ENCODE data around the gene THEM4.
A peak's percentile ranks its signal among the peaks of the same experiment; 100 is the strongest.
"Not testable (repeated sequence)": the region's sequence is repeated elsewhere in the genome, so short reads cannot be mapped to it uniquely, and the experiment has no call there.

Gene THEM4

DNA sequence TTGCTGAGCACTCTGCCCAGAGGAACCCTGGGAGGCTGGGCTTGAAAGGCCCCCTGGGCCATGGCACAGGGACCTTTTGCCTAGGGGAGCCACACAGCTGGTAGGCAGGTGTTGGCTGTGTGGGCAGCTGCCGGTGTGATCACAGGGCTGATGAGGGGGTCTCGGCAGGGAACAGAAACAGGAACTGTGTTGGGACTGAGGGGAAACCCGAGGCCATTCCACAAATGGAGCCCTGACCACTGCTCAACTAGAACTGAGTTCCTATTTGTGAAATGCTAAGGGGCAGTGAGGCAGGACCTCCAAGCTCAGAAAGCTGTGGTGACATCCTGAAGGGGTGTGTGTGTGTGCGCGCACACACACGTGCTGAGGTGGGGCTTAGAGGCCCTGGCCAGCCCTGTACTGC, 49.4 kb downstream of the THEM4 start:
- DNase-seq (ENCODE audit: low read depth in 2 of 2): no peak

DNA sequence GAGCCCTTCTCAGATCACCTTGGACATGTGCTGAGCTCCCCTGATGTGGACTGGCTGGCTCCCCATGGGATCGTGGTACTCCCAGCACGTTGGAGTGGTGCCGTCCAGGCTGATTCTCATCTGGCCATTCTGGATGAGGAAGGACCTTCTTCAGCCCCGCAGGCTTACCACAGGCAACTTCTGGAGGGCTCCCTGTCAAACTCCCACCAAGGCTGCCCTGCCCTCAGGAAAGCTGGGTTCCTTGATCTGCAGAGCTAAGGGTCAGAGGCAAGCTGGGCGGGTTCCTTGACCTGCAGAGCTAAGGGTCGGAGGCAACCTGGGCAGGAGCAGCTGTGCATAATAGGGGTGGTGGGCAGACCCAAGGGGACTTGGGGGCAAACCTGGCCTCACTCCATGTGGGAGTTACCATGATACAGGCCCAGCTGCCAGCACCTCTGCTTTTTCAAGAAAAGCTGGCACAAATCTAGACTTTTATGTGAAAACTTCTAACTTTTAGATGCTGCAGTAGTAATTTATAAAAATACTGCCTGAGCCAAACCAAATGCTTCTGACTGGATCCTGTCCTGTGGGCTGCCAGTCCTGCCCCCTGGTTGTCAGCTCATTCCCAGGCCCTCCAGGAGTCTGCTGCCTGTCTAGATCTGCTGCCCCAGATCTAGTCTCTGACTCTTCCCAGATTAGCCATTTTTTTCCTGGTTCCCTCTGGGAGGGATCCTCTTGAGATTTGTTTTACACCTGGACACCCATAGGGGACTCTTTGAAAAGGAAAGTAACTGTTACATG, 50.2 kb downstream of the THEM4 start:
- no peak for DNase-seq (ENCODE audit: low read depth in 2 of 2)

DNA sequence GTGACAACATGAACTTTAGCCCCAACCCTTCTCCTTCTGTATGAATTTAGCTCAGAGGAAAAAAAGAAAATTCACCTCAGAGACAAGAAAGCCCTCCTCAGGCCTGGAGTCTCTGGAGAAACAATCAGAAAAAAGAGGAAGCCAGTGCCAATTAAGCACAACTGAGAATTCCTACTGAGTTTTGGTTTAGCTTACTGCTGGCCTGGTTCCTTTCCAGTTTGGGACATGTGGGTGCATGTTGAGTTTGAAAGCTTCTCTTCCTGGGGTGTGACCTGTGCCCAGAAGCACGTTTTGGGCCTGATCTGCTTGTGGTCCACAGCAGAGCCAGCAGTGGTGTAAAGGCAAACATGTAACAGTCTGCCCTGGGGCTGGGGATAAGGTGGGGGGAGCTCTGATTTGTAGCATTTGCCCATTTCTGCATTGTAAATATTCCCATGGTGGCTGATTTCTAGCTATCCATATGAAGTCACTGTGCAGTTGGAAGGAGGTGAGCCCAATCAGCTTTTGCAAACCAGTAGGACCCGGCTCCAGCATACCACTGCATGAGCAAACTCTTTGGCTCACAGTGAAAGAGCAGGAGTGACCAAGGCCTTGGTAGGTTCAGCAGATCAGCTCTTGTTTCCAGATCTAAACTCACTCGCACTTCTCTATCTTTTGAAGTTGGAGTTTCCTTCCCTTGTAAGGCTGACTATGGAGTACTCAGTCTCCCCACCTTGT, 51.1 kb downstream of the THEM4 start:
- DNase-seq (ENCODE audit: low read depth in 2 of 2): no peak

DNA sequence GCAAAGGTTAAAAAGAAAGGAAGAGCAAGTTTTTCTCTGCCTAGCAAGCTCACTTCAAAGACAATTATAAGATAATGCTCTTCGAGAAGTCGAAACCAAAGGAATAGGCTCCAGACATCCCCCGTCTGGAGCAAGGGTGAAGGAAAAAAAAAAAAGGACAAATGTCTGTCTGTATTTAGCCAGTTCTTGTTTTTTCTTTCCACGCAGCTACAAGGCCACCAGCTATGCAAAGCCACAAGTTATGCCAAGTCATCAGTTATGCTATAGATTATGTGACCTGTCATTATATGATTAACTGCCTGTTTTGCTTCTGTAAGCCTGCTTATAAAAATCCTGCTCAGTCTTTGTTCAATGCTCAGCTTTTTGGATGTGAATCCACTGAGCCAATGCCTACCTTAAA, 53.4 kb downstream of the THEM4 start:
- no peak for DNase-seq (ENCODE audit: low read depth in 2 of 2)

DNA sequence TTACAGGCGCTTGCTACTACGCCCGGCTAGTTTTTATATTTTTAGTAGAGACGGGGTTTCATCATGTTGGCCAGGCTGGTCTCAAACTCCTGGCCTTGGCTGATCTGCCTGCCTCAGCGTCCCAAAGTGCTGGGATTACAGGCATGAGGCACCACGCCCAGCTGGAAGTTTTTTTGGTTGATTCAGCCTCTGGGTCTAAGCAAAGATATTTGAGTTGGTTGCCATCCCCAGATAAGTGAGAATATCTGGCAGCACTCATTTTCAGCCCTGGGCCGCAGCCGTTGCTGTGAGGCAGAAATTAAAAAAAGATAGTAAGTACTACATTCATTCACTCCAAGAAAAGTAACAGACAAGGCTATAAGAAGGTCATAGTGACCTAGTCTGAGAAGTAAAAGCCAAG, 53.8 kb downstream of the THEM4 start:
- DNase-seq (ENCODE audit: low read depth in 2 of 2): not testable (repeated sequence)

DNA sequence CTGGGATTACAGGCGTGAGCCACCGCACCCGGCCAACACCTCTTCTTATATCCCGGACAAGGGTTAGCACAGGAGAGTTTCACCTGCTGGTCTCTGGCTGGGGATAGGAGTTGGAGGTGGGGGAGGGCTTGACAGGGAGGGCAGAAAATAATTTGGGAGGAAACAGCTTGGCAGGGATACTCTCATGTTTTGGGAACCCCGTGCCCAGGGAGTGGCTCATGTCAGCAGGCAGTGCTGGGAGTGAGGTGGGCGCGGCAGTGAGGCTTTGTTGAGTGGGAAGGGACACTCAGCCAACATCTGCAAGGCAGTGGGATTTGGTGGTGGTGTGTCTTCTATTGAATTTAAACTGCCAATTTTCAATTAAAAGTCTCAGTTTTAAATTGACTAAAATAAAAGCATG, 54.7 kb downstream of the THEM4 start:
- DNase-seq (ENCODE audit: low read depth in 2 of 2): no peak

DNA sequence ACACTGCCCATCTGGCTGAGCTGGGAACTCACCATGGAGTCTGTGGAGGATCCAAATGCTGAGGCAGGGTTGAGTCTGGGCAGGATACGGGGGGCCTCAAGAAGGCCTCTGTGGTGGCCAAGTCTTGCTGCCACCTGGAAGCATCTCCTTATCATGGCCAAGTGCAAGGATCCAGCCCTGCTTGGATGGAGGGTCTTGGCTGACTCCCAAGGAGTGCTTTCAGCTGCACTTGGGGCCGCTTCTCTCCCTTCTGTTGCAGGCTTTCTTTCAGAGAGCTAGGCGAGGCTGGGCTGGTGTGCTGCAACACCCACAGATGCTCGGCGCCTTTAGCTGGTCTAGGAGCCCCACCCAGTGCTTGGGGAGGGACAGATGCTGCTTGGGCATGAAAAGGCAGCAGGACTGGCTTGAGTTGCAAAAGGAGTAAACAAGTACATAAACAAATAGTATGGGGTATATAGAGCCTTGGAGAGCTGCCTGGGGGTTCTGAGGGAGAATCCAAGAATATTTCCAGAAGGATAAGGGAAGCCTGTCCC, 55.8 kb downstream of the THEM4 start, which contains the start of gene THEM5:
Gene THEM5 (minus strand): TSS at position 302 of the 533 bp plus-strand sequence. CDS start 147 bp downstream, at position 155.
- DNase-seq (ENCODE audit: low read depth in 2 of 2): no peak

DNA sequence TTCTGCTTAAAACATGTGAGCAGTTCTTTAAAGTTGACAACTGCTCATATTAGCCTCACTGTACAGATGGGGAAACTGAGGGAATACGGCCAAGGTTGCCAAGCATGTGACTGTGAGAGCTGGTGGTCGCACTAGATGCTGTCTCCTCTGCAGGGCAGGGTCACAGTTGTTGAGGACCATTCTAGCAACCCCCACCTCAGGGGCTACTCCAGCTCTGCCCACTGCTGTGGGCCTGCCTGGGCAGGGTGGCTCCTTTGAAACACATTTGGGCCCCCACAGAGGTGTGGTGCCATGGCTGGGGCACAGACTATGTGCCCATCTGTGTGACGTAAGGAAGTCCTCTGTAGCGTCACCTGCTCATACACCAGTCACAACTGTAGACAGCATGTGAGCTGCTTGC, 56.6 kb downstream of the THEM4 start:
- no peak for DNase-seq (ENCODE audit: low read depth in 2 of 2)

DNA sequence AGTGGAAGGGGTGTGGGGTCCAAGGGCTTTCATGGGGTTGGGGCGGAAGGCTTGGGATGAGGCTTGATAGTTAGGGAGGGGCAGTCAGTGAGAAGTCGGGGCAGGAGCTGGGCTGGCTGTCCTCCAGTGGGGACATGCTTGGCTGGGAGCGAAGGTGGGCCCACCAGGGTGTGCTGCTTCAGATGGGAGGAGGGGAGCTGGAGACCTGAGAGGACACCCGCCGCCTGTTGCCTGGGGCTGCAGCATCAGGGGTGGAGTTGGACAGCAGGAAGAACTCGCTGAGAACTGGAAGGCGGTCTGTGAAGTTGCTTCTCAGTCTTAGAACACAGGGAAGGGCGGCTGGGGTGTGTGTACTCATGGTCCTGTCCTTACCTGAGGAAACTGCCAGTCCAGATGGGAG, 57.4 kb downstream of the THEM4 start:
- no peak for DNase-seq (ENCODE audit: low read depth in 2 of 2)

DNA sequence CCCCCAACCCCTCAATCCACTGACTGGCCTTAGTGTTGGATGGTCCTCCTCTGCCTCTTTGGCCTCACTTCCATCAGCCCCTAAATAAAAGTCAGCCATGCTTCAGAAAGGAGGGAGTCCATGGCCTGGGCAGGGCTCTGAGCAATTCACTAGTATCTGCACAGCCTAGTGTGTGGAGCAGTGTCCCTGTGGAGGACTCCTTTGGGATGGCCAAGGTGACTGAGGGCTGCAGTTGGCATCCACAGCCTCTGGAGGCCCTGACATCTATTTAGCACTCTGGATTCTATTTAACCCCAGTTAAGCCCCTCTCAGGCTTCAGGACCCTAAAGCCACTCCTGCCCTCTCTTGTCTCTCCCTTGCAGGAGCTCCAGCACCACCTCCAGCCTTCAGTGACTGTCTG, 59.4 kb downstream of the THEM4 start:
- no peak for DNase-seq (ENCODE audit: low read depth in 2 of 2)

DNA sequence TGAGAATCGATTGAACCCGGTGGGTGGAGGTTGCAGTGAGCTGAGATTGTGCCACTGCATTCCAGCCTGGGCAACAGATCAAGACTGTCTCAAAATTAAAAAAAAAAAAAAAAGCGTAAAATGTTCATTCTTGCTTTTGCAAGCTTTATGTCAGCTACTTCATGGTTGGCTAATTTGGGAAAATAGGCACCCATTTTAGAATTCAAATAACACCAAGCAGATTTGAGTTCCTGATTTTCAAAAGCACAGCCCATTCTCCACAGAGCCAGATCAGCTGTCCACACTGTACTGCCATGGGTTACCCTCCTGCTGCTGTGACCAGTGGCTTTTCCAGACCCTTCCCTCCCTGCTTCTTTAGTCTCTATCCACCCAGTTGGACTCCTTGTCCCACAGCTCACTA, 60.2 kb downstream of the THEM4 start:
- no peak for DNase-seq (ENCODE audit: low read depth in 2 of 2)

DNA sequence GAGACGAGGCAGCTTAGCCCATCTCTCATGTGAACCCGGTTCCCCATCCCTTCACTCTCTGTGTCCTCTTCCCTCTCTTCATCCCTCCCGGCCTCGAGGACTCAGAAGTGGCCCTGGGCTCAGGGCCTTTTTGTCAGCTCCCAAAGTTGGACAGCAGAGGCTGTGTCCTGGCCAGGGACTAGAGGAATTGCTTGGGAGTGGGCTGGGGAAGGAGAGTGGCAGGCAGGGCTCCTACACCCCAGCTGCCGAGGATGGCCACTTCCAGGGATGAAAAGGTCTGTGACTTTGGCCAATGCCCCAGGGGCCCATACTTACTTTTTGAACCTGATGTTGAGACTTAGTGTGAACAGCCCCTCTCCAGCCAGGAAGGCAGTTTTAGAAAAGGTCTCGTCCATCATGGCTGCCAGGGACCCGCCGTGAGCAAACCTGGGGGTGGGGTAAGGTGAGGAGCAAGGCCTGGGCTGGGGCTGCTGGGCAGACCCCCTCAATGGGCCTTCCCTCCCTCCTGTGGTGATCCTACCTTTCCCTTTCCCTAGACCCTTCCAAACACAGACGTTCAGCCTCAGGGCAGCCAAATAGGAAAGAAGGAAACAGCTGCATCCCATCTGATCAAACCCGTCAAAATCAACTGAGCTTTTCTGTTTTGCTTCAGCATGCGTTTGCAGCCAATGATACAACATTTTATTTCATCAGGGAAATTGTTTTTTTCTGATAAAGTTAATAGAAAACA, 61.3 kb downstream of the THEM4 start:
- DNase-seq (ENCODE audit: low read depth in 2 of 2): no peak

DNA sequence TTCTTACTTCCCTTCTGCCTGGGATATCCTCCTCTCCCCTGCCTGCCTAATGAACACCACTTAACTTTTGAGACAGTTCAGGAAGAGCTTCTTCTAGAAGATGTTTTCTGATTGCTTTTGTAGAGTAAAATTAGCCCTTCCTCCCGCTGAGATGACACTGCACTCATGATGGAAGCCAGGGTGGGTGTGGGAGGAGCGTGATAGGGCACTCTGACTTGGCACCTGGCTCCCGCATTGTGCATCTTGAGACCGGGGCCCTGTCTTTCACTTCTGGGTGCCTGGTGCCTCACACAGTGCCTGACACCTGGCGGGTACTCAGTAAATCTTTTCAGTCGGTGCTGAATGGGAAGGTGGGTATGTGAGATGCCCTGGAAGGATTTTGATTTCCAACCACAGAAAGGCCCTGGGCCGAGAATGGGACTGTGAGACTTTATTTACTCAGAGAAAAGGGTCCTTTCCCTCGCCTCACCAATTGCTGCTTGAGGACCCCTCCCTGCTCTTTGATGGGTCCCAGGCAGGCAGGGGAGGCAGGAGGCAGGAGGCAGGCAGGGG, 62.5 kb downstream of the THEM4 start:
- no peak for DNase-seq (ENCODE audit: low read depth in 2 of 2)

DNA sequence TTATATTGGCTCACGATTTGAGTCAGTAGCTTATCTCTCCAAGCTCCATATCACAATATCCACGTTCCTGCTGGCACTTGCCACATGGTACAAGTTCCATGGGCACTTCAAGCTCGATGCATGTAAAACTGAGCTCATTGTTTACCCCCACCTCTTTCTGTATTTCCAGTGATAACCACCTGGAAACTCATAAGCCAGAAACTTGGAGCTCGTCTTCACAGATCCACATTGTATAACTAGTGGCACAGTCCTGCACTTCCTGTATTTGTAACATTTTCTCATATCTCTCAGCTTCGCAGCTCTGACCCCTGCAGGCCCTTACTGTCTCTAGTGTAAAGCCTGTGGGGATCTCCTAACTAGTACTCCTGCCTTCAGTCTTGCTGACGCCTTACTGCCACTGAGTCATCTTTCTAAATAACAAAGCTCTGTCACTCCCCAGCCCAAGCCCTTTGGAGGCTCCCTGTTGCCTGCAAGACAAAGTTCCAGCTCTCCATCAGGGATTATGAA, 63.2 kb downstream of the THEM4 start:
- no peak for DNase-seq (ENCODE audit: low read depth in 2 of 2)

DNA sequence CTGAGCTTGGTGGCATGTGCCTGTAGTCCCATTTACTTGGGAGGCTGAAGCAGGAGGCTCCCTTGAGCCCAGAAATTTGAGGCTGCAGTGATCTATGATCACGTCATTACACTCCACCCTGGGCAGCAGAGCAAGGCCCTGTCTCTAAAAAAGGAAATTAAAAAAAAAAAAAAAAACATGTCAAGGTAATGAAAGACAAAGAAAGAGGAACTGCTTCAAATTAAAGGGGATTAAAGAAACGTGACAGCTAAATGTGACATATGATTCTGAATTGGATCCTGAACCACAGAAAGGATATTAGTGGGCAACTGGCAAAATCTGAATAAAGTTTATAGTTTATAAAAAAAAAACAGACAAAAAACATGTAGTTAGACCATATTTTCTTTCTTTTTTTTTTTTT, 65.9 kb downstream of the THEM4 start:
- no peak for DNase-seq (ENCODE audit: low read depth in 2 of 2)

DNA sequence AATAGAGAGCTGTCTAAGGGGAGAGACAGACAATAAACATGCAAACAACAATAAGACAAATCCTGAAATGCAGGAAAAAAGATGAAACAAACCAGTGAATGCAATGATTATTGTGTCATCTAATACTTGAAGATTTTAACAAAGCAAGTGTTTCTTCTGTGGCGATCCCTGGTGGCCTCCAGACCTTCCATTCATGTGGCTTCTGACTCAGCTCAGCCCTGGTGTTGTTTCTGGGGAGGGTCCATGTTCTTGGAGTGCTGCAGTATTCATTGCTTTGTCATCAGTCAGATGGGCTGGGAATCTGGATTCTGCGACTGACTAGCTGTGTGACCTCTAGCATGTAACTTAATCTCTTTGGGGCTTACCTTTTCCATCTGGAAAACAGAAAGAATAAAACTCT, 68.2 kb downstream of the THEM4 start:
- no peak for DNase-seq (ENCODE audit: low read depth in 2 of 2)

DNA sequence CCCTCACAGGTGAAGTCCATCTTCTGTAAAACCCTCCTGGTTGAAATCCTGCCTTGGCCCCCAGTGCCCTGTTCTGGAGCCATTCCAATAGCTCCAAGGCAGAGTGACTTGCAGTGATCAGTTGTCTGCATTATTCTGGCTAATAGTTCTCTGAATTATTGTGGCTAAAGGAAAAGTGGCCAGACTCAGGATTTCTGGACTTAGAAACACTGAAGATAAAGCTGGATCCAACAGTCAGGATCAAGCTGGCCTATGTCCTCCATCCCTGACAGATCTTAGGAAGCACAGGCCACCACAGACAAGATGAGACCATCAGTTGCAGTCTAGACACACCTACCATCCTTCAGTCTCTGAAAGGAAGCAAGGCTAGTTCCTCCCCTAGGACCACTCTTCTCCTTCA, 68.9 kb downstream of the THEM4 start:
- DNase-seq (ENCODE audit: low read depth in 2 of 2): no peak

DNA sequence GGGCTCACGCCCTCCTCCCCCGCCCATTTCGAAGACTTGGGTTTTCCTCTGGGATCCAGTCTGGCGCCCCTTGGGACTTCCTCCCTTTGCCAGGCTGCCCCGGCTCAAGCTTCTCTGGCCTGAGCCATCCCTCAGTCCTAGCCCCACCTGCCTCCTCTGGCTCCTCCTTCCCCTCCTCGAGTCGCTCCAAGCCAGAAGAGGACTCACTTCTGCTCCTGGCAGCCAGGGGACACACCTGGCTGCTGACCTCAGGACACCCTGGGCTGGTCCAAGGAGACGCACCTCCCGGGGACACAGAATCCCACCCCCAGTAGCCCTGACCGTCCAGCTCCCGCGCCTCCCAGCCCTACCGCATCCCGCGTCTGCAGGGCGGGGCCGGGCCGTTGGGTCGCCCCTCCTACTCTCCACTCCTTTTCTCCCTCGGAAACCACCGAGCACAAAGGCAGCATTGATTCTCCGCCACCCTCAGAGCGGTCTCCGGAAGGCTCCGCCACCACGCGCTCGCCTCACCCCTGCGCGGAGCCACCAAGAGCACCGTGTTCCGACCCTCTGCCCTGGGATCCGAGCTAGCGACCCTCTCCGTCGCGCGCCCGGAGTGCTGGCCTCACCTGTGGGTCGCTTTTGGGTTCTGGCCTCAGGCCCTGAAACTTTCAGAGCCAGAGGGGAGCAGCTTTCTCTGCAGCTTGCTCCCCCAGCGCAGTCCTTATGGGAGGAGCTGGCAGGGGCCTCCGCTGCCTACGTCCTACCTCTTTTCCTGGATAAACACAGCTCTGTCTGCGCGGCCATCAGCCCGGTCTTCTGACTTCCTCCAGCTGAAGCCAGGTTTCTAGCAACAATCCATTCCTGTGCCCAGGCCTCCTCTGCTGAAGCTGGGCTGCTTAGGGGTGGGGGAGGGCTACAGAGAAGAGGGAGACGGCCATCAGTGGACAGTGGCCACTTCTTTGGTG, 69.6 kb downstream of the THEM4 start, which contains the start of gene C2CD4D:
Gene C2CD4D (minus strand): TSS at position 364 of the 947 bp plus-strand sequence. CDS start 831 bp downstream, outside the sequence.
- peak; percentile 55 to 61 for DNase-seq (ENCODE audit: low read depth in 2 of 2)

DNA sequence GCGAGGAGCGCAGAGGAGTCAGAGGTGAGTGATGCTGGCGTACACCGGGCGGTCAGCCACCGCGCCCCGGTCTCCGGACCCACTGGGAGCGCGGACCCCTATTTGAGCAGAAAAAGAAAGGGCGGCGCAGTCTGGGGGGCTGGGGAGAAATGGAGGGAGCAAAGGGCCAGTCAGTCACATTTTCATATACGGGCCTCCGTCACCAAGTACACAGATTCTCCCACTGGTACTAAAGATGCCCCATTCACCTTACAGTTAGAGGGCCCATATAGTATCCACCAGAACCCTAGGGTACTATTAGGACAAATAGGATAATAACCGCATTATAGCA, 70.3 kb downstream of the THEM4 start:
- DNase-seq (ENCODE audit: low read depth in 2 of 2): no peak

DNA sequence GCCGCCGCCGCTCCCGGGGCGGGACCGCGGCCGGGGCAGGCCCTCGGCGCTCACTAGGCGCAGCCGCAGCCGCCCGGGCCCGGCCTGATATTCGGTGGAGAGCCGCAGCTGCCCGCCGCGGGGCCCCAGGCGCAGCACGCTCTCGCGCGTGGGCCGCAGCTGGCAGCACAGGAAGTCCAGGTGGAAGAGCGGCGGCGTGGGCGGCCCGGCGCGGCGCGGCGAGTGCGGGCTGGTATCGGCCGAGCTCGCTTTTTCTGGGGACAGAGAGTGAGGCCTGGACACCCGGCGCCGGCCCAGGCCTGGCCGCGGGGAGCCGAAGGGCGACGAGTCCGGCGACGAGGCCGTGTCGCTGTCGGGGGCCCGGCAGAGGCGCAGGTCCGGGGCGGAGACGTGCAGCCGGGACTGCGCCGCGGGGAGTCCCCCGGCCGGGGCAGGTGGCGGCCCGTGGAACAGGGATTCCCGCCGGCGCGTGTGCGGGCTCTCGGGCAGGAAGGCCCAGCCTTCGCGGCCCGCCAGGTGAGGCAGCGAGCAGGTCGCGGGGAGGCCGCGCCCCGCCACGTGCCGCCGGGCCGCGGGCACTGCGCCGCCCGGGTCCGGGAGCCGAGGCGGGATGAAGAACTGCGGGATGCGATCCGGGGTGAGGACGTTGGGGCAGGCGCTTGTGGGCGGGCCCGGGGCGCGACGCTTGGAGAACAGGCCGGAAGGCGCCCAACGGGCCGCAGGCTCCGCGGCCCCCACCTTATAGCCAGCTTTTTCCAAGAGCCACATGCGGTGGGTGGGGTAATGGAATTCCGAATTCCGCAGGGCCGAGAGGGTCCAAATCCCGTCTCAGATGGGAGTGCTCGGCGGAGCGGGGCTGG, 70.9 kb downstream of the THEM4 start:
- DNase-seq (ENCODE audit: low read depth in 2 of 2): no peak

All from stimulated activated CD4-positive, alpha-beta T cell treated with anti-CD3 and anti-CD28 coated beads, Interleukin-1b, Interleukin-23, amount 100 ng/mL, for 4 hours (primary cell).